ENCODE results near the gene PLEKHG2.
A peak's percentile ranks its signal among the peaks of the same experiment; 100 is the strongest.

The PLEKHG2 gene

DNA sequence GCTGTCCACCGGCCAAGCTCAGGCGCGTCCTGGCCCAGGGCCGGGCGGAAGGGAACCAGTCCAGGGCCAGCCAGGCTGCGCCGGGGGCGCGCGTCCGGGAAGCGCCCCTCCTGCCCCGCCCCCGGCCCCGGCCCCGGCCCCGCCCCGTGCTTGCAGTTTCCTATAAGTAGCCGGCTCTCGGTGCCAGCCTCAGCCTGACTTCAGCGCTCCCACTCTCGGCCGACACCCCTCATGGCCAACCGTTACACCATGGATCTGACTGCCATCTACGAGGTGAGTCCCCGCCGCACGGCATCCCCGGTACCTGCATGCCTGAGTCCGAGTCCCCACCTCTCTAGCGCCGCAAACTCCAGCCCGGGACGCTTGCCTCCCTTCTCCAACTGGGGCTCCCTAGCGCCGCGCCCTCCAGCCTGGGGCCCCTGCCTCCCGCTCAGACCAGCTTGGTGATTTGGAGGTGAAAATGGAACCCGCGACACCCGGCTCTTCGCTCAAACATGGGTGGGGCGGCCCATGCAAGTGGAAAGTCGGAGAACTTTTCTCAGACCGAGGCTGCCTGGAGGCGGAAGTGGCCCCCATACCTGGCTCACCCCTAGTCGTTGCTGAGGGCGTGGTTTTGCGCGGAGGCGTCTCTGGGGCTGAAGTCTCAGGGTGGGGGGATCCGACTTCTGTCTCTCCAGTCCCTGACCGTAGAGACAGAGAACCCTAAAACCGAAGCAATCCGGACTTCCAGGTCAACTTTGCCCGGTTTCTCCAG, 5.6 kb upstream of the PLEKHG2 start, which contains the start of gene ZFP36:
ZFP36 (plus strand) TSS at position 192 of the 754 bp plus-strand sequence; CDS start at position 250, 58 bp downstream.
- DNase-seq: peak; percentile 85

DNA sequence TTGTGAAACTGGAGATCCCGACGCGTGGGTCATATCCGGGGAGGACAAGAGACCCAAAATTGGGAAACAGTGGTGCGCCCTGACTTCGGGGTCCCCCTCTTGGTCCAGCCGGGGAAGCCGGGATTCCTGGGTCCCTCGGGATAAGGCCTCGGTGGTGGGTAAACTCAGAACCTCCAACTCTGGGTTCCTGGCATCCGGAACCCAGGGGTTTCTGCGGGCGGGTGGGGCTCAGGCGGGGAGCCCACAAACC, 5.1 kb upstream of the PLEKHG2 start:
- no peak for DNase-seq

DNA sequence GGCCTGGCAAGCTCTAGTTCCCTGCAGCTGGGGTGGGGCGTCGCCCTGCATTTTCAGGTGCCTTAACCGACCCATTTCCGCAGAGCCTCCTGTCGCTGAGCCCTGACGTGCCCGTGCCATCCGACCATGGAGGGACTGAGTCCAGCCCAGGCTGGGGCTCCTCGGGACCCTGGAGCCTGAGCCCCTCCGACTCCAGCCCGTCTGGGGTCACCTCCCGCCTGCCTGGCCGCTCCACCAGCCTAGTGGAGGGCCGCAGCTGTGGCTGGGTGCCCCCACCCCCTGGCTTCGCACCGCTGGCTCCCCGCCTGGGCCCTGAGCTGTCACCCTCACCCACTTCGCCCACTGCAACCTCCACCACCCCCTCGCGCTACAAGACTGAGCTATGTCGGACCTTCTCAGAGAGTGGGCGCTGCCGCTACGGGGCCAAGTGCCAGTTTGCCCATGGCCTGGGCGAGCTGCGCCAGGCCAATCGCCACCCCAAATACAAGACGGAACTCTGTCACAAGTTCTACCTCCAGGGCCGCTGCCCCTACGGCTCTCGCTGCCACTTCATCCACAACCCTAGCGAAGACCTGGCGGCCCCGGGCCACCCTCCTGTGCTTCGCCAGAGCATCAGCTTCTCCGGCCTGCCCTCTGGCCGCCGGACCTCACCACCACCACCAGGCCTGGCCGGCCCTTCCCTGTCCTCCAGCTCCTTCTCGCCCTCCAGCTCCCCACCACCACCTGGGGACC, 4.6 kb upstream of the PLEKHG2 start:
- no peak for DNase-seq

DNA sequence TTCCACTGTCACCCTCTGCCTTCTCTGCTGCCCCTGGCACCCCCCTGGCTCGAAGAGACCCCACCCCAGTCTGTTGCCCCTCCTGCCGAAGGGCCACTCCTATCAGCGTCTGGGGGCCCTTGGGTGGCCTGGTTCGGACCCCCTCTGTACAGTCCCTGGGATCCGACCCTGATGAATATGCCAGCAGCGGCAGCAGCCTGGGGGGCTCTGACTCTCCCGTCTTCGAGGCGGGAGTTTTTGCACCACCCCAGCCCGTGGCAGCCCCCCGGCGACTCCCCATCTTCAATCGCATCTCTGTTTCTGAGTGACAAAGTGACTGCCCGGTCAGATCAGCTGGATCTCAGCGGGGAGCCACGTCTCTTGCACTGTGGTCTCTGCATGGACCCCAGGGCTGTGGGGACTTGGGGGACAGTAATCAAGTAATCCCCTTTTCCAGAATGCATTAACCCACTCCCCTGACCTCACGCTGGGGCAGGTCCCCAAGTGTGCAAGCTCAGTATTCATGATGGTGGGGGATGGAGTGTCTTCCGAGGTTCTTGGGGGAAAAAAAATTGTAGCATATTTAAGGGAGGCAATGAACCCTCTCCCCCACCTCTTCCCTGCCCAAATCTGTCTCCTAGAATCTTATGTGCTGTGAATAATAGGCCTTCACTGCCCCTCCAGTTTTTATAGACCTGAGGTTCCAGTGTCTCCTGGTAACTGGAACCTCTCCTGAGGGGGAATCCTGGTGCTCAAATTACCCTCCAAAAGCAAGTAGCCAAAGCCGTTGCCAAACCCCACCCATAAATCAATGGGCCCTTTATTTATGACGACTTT, 3.9 kb upstream of the PLEKHG2 start:
- no peak for DNase-seq

DNA sequence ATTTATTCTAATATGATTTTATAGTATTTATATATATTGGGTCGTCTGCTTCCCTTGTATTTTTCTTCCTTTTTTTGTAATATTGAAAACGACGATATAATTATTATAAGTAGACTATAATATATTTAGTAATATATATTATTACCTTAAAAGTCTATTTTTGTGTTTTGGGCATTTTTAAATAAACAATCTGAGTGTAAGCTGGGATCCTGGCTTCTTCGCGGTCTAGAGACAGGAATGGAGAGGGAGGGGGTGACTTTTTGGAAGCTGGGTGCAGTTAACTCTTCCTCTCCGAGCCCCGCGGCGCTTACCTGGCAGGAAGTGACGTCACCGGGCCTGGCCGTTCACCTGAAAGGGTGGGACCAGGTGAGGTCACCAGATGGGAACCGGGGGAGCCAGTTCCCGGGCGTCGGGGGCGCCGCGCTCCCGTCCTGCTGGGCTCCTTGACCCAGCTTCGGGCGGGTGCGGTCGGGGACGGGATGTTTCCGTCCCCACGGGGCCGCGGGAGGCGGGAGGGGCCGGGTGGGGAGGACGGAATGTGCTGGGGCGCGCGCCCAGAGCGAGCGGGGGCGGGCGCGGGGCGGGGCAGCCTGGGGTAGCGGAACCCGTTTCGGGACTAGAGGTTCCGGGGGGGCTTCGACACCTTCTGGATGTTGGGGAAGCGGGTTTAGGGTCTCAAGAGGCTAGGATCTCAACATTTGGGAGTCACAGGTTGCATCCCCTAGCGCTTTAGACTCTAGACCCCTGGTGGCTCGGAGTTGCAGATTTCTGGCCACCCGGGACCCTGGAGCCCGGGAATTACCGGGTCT, 3.1 kb upstream of the PLEKHG2 start:
- DNase-seq: peak; percentile 64

DNA sequence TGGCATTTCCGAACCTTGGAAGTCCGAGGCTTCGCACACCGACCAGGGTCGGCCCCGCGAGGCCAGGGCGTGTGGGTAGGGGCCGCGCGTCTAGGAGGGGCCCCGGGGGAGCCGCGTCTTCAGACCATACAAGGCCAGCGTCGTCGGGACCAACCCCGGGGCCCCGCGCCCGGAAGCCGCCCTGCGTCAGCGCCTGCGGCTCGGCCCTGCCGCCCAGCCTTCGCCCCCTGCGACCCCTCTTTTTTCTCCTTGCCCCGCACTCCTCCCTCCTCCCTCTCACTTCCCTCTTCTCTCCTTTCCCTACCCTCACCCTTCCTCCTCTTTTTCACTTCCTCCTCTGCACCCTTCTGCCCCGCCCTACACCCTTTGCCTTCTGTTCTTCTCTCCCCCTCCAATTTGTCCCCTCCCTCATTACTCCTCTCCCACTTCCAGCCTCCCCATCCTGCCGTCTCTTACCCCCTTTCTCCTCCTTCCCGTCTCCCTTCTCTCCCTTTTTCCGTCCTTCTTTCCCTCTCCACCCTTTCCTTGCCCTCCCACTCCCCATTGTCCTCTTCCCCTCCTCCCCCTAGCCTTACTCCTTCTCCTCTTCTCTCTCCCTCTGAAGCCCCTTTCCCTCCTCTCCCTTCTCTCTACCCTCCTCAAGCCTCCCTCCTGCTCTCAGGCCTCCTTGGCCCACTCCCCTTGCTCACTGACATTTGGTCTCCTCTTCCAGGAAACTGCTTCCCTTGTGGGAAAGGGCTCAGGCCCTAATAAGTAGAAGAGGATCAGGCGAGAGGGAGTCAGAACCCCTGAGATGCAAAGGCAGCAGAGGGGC, 2.2 kb upstream of the PLEKHG2 start:
- DNase-seq: peak; percentile 65

DNA sequence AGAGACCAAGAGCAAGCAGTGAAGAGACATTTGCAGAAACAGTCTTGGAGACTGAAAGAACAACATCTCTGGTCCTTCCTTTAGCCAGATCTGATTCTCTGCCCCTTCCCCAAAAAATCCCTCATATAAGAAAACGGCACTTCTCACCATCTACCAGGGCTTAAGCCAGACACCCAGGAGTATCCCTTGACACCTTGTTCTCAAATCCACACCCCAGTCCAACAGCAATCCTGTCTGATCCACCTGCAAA, 1.7 kb upstream of the PLEKHG2 start:
- DNase-seq: no peak

DNA sequence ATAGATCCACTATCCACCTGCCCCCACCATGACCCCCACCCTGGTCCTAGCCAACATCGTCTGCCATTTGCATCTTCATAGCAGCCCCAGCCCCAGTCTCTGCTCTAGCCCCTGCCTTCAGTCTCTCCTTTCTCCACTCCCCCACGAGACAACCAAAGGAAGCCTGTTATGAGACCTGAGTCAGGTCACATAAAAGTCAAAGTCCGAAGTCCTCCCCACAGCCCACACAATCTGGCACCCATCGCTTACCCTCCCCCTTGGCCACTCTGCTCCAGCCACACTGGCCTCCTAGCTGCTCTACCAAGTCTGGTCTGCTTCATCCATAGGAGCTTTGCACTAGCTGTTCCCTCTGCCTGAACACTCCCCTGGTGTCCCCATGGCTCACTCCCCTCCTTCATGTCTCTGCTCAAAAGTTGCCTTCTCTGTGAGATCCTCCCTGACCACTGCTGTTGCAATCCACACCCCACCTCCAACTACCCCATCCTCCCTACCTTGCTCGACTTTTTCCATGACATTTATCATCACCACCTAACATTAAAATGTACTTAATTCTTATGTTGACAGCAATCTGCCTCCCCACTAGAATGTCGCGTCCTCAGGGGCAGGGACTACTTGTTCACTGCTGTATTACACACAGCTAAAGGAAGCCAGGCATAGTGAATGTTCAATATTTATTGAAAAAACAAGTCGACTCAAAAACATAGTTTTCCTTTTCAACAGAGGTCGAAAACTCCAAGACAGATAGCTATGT, 1.2 kb upstream of the PLEKHG2 start:
- DNase-seq: no peak

DNA sequence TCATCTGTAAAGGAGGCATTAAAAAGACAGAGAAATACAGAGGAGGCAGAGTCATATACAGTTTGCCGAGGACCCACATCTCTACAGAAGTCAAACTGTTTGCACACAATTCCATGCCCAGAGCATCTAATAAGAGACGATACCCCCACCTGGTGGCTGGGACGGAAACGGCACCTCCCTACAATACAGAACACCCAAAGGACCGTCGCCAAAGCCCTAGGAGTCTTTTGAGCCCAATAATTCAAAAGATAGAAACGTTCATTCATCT, 703 bp upstream of the PLEKHG2 start:
- peak; percentile 97 for DNase-seq

DNA sequence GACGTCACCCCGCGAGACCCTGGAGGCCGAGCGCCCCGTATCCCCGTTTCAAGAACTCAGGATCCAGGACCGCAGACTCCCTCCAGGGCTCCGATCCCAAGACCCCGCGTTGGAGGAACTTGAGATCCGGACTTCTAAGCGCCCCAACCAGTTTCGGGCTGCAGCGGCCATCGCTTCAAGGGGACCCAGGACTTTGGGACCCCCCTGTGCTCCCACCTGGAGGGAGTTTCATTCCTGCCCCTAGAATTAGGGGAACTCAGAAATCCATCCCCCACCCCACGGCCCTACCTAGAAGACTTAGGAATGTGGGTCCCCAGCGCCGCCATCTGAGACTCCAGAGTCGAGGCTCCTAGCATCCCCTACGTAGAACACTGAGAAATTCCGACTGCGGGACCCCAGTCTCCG, 400 bp downstream of the PLEKHG2 start:
- no peak for DNase-seq

DNA sequence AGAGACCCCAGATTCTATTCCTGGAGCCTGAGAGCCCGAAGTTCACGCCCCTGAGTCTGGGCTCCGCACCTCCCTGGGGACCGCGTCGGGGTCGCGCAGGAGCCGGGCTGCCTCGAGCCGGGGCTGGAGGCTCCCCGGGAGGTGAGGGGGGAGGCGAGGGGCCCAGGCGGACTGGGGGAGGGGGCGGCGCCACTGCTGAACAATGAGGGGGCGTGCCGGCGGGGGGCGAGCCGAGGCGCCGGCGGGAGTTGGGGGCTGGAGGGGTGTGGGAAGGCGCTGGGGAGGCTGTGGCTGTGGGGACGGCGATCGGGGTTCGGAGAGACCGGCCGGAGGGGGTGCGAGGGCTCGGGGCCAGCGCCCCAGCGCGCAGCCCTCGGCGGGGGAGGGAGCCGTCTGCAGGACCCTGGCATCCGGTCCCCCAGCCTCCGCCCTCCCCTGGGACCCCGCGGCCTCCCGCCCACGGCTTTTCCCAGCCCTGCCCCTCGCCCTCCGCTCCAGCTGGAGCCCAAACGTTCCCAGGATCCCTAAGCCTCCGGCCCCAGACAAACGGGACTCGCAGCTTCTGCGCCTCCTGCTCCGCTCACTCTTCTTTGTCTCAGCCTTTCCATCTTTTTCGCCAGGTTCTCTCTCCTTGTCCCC, 922 bp downstream of the PLEKHG2 start:
- DNase-seq: peak; percentile 90

DNA sequence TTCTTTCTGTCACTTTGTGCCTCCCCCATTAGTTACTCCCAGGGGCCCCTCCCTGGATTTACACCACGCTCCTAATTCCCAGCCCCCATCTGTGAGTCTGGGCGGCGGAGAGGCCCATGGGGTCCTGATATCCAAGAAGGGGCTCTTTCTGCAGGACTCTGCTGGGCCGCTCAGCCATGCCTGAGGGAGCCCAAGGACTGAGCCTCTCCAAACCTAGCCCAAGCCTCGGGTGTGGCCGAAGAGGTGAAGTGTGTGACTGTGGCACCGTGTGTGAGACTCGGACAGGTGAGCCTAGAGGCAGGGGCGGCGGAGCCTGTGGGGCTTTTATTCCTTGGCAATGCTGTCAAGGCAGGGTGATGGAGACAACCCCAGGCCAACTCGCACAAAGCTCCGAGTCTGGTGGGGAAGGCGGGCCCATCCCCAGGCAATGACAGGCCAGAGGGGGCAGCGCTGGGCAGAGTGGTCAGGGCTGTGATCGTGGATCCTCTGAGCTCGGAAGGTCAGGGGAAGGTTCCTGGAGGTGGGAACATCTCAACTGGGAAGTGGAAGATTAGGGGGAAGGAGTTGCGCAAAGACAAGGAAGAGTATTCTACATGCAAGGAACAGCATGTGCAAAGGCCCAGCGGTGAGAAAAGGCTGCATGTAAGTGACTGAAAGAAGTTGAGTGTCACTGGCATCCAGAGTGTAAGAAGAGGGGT, 1.6 kb downstream of the PLEKHG2 start:
- no peak for DNase-seq

DNA sequence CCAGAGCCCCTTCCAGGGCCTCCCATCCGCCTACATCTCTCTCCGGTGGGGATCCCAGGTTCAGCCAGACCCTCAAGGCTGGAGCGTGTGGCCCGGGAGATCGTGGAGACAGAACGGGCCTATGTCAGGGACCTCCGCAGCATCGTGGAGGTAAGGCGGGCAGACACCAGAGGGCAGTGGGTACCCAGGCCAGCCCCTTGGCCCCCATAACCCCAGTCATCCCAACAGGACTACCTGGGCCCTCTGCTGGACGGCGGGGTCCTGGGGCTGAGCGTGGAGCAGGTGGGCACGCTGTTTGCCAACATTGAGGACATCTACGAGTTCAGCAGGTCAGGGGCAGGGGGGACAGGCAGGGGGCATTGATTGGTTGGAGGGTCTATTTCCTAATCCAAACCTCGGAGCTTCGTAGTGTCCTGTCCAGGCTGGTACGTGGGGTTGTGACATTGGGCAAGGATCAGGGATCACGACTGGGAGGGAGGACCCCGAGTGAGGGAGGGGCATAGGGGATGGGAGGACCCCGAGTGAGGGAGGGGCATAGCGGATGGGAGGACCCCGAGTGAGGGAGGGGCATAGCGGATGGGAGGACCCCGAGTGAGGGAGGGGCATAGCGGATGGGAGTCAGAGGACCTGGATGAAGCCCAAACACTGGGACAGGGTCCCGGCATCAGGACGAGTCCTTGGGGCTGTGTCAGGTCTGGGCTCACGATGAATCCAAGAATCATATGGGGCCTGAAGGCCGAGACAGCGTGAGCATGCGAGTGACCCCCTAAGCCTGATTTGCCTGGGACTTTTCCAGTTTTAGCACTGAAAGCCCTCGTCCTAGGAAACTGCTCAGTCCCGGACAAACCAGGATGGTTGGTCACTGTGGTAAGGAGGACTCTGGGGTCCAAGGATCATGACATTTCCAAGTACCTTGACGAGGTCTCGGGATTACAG, 2.9 kb downstream of the PLEKHG2 start:
- no peak for DNase-seq

DNA sequence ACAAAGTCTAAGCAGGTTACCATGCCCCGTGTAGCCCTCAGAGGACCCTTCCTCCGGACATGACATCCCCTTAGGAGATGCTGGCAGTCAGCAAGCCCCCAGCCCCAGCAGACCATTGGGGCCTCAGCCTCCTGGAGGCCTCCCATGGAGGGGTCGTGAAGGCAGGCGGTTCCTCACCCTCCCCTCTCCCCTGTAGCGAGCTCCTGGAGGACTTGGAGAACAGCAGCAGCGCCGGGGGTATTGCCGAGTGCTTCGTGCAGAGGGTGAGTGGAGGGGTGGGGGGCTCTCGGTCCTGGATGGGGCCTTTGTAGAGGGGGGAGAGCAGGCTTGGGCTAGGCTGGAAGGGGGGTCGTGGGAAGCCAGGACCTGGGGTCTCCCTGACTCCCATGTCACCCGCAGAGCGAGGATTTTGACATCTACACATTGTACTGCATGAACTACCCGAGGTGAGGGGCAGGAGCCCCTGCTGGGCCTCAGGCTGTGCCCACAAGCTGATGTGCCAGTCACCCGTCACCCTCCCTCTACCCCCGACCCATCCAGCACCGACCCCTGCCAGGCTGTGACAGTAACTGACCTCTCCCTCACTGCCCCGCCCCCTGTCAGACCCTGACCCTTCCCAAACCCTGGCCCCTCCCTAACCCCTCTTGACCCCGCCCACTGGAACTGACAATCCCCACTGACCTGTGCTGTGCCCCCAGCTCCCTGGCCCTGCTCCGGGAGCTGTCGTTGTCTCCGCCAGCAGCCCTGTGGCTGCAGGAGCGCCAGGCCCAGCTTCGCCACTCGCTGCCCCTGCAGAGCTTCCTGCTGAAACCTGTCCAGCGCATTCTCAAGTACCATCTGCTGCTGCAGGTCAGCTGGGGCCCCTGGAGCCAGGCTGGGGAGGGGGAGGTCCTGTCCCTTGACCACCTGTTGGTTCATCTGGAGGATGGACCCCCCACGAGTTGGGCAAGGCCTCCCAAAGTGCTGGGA, 4.0 kb downstream of the PLEKHG2 start:
- DNase-seq: no peak

DNA sequence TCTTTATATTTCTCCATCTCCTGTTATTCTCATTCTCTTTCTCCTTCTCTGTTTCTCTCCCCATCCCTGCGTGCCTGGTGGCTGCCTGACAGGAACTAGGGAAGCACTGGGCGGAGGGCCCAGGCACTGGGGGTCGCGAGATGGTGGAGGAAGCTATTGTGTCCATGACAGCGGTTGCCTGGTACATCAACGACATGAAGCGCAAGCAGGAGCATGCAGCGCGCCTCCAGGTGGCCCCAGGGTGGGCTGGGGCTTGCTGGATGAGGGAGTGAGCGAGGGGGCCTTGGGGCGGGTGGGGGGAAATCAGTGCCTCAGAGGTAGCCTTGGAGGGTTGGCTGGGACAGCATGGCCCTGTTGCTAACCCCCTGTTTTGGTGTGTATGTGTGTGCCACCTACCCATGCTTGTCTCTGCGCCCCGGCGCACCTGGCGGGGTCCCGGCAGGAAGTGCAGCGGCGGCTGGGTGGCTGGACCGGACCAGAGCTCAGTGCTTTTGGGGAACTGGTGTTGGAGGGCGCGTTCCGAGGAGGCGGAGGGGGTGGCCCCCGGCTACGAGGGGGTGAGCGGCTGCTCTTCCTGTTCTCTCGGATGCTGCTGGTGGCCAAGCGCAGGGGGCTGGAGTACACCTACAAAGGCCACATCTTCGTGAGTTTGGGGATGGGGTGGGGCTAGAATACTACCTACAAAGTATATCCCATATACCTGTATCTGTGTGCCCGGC, 5.2 kb downstream of the PLEKHG2 start:
- no peak for DNase-seq

DNA sequence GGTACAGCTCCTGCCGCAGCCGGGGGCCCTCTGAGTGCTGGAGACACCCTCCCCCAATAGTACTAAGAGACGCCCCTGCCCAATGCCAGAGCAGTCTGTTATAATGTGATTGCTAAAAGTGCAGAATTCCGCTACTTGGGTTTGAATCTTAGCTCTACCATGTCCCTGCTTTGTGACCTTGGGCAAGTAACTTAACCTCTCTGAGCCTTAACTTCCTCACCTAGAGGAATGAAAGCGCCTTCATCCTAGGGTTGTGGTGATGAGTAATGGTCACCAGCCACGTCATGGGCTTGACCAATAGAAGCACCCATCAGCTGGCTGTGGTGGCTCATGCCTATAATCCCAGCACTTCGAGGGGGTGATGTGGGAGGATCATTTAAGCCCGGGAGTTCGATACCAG, 6.5 kb downstream of the PLEKHG2 start:
- DNase-seq: no peak

DNA sequence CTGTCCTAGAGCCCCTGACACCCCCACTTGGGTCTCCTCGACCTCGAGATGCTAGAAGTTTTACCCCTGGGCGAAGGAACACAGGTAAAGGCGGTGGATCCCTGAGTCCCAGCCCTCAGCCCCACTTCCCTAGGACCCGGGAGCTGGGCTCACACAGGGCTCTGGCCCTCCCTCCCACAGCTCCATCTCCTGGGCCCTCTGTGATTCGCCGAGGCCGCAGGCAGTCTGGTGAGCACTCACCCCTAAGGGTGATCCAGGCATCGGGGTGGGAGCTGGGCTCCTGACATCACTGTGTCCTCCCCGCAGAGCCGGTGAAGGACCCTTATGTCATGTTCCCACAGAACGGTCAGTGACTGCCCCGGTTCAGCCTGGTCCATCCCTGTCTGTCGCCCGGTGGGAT, 8.3 kb downstream of the PLEKHG2 start:
- no peak for DNase-seq

DNA sequence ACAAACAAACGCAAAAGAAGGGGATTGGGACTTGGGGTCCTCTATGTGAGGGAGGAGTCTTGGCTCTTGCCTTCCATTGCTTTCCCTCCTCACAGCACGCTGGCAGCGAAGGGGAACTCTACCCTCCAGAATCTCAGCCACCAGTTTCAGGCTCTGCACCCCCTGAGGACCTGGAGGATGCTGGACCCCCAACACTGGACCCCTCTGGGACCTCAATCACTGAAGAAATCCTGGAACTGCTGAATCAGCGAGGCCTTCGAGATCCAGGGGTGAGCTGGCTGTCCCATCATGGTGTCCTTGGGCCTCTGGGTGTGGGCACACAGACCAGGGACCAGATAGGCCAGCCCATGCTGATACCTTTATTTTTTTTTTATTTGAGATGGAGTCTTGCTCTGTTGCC, 9.6 kb downstream of the PLEKHG2 start:
- DNase-seq: no peak
